HG03066 (cell line): ENCODE results near the gene GRIFIN.

Source experiments
- ATAC-seq: cut with Tn5 transposase; IDR thresholded peaks from one replicate; pipeline ENCODE4 v1.9.1; 2021; ENCODE audit warnings: low read depth; ENCODE audit not compliant: unreplicated experiment

The GRIFIN gene

GRCh38 chr7:2499719-2500430 lies 23.7 kb upstream of the GRIFIN start:
- ATAC-seq, result no peak

- no peak for ATAC-seq
Measured at GRCh38 chr7:2499181-2499580, 23.0 kb upstream of the GRIFIN start.

GRCh38 chr7:2498708-2499107 lies 22.5 kb upstream of the GRIFIN start:
- ATAC-seq, result no peak

GRCh38 chr7:2497500-2498336 lies 21.5 kb upstream of the GRIFIN start:
- ATAC-seq, result no peak

GRCh38 chr7:2497065-2497464 lies 20.9 kb upstream of the GRIFIN start:
- ATAC-seq, result no peak

GRCh38 chr7:2496375-2496774 lies 20.2 kb upstream of the GRIFIN start:
- no peak for ATAC-seq

GRCh38 chr7:2495418-2496299 lies 19.5 kb upstream of the GRIFIN start:
- no peak for ATAC-seq

GRCh38 chr7:2494191-2495130 lies 18.3 kb upstream of the GRIFIN start:
- ATAC-seq, result no peak

GRCh38 chr7:2493205-2494164 lies 17.3 kb upstream of the GRIFIN start:
- no peak for ATAC-seq

GRCh38 chr7:2492038-2492437 lies 15.8 kb upstream of the GRIFIN start:
- no peak for ATAC-seq

- no peak for ATAC-seq
Measured at GRCh38 chr7:2490181-2490651, 14.0 kb upstream of the GRIFIN start.

GRCh38 chr7:2488681-2489080 lies 12.5 kb upstream of the GRIFIN start:
- no peak for ATAC-seq

GRCh38 chr7:2488272-2488645 lies 12.1 kb upstream of the GRIFIN start:
- no peak for ATAC-seq

GRCh38 chr7:2487586-2488271 lies 11.5 kb upstream of the GRIFIN start:
- ATAC-seq, result no peak

GRCh38 chr7:2484868-2485267 lies 8.7 kb upstream of the GRIFIN start:
- ATAC-seq, result no peak

- no peak for ATAC-seq
Measured at GRCh38 chr7:2483494-2483893, 7.3 kb upstream of the GRIFIN start.

GRCh38 chr7:2482725-2483451 lies 6.7 kb upstream of the GRIFIN start:
- ATAC-seq, result no peak

GRCh38 chr7:2481195-2481594 lies 5.0 kb upstream of the GRIFIN start:
- ATAC-seq, result no peak
